Heart left ventricle (tissue), 16 donors: Measurements from ENCODE around the gene COX8A. TPM values are rescaled to one million over a fixed set of nuclear protein-coding genes. Genes with fewer than 3 reads are reported as not detected.

Experiments
- ATAC-seq, 4 donors: fragments of 200-7000 bp; cut with Tn5 transposase; one replicate each; pipeline ENCODE4 v1.9.1; 2020 to 2022; ENCODE audit warnings: moderate library complexity in 4 of 4, mild to moderate bottlenecking in 3 of 4, moderate number of reproducible peaks in 1 of 4
- DNase-seq, 5 donors: peaks; one replicate each; pipeline ENCODE4 v3.0.0-alpha.2; 2020
- H3K27ac ChIP-seq, 12 donors: fragments of 200-600 bp; sonication (generic) in 4 of 12; one replicate each; pipeline versions ENCODE4 v1.5.0 to v1.8.0; 2016 to 2022; ENCODE audit warnings: mild to moderate bottlenecking in 2 of 12
- H3K27me3 ChIP-seq, 9 donors: fragments of 200-600 bp; sonication (generic) in 2 of 9; one replicate each; pipeline versions ENCODE4 v1.5.1 to v1.8.0; 2016 to 2022; ENCODE audit warnings: mild to moderate bottlenecking in 3 of 9
- H3K36me3 ChIP-seq, 9 donors: fragments of 200-600 bp; sonication (generic) in 2 of 9; one replicate each; pipeline versions ENCODE4 v1.5.0 to v1.8.0; 2018 to 2022; ENCODE audit warnings: mild to moderate bottlenecking in 2 of 9
- H3K4me1 ChIP-seq, 12 donors: fragments of 200-600 bp; sonication (generic) in 4 of 12; one replicate each; pipeline versions ENCODE4 v1.5.0 to v1.8.0; 2016 to 2022; ENCODE audit warnings: mild to moderate bottlenecking in 3 of 12
- H3K4me3 ChIP-seq, 12 donors: fragments of 200-600 bp; sonication (generic) in 4 of 12; one replicate each; pipeline versions ENCODE4 v1.5.0 to v1.8.0; 2017 to 2022; ENCODE audit warnings: mild to moderate bottlenecking in 9 of 12, moderate library complexity in 4 of 12
- H3K9me3 ChIP-seq, 12 donors: fragments of 200-600 bp; sonication (generic) in 4 of 12; one replicate each; pipeline versions ENCODE4 v1.5.0 to v1.8.0; 2016 to 2022; ENCODE audit warnings: mild to moderate bottlenecking in 1 of 12
- POLR2A ChIP-seq, 2 donors: fragments of 450-650 bp; IDR thresholded peaks; one replicate each; pipeline ENCODE4 v1.6.1; 2017; ENCODE audit warnings: antibody characterized with exemption in 2 of 2, mild to moderate bottlenecking in 2 of 2, moderate library complexity in 2 of 2
- WGBS, 4 donors: extraction: QIAGEN DNeasy Blood & Tissue Kit in 2 of 4; methylation state at CpG; one replicate each; pipeline versions ENCODE4 v1.1.5 to v1.1.7; 2013 to 2018; 5-methylcytosine and 5-hydroxymethylcytosine counted together
- intact Hi-C, 10 donors: fragments of 100-400 bp; cut with DNase I; formaldehyde crosslinking; loops; one replicate each; pipeline versions ENCODE4 v1.11.1 to v1.14.2; 2022
- polyA plus RNA-seq, 2 donors: library from polyadenylated mRNA; stranded (reverse); fragments of 200-250 nt; gene quantifications; one replicate each; pipeline ENCODE4 v1.2.3, GENCODE V29; 2013
- total RNA-seq, 9 donors: library from RNA; depleted of rRNA in 2 of 9; stranded (reverse); fragments of >200 nt in 2 of 9; fragmentation: NEBNext Ultra II Directional in 3 of 9; extraction: Animal tissue kit (Norgen Biotek cat#: 25700) in 3 of 9; gene quantifications; one replicate each; pipeline versions ENCODE4 v1.1.0 to v1.2.4, GENCODE V29; 2016 to 2023
- TF ChIP-seq, protein P1 (sequence below), 12 donors: fragments of 200-600 bp; sonication (generic) in 4 of 12; IDR thresholded peaks; one replicate each; pipeline versions ENCODE4 v1.5.0 to v1.8.0; 2018 to 2022; ENCODE audit warnings: antibody characterized with exemption in 12 of 12, mild to moderate bottlenecking in 5 of 12
- donor health status: ischemic (EF 13 %, LVEDD 7.1; RV severe dilation, severe dysfunction).
- donor health status: healthy with polysubstance abuse.
- donor health status: DM: no; HTN: yes; CAD: no.
- donor health status: DM: no; HTN: no; CAD: no.
- donor health status: ischemic (EF 25% LVEDD 6.9; RV normal size, moderate dysfunction).
- donor health status: ischemic (EF 25% LVEDD 5.7; RV mildly dilated, moderate dysfunction).
- donor health status: healthy.
- donor health status: DM: yes; HTN: yes; CAD: no.
- donor health status: ischemic (EF 35%, LVEDD 5.7; RV mildly dilated, moderate dysfunction).
- donor health status: nonischemic (EF 11% LVEDD 7.7; RV severe dilation, severe dysfunction).
- donor health status: DM: yes; HTN: yes; CAD: no.
- donor health status: PGD.
- donor health status: ischemic (EF 29% LVEDD 5.4; RV normal size, mild dysfunction).
- donor health status: nonischemic (EF 23%, LVEDD 6.1; RV moderate dilation, normal function).

COX8A gene
- total and polyA plus RNA-seq, 11 donors = 673 to 2,448 (median 1,029) TPM

DNA sequence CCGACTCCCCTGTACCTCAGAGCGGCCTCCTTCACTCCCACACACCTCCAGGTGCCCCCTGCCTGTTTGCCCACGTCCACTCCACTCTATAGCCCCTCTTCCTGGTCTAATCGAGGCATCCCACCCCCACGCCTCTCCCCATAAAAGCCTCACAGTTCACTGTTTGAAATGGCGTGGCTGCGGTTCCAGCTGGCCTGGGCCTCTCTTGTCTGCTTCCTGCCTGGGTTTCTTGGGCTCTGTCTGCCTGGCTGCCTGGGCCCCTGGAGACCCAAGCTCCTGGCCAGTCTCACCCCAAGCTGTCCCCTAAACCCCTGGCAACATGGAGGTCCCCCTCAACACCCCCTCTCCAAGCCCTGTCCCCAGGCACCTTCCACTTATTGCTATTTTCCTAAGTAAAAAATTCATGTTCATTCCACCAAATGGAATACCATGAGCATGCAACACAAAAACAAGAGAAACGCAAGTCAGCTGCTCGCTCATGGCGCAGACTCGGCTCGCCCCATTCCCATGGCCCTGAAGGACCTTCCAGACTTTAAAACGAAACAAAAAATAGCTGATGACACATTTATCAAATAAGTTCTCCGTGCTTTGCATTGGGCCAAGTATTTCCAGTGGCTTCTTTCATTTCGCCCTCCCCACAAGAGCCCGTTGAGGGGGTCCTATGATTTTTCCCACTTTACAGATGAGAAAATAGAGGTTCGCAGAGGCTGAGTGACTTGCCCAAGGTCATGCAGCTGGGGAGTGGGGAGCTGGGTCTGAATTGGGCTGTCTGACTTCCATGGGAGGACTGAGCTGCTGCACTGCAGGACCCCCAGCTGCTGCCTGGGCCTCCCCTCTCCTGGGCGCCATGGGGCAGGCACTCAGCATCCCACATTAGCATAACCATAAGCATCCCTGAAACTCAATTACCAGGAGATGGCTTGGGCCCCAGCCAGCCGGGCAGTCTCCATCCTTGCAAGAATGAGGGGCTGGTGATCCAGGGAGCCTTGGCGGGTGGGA, 49.6 kb downstream of the COX8A start:
- Histone ChIP-seq H3K4me1 (peaks cover 0 to 32% (median 16%) of the 10 kb centered on the region in 12 donors), H3K36me3 (no peaks in the 10 kb centered on the region), H3K9me3 (no peaks in the 10 kb centered on the region), H3K27me3 (peaks cover 0 to 9% (median 0%) of the 10 kb centered on the region in 9 donors), H3K27ac (peak overlapping the region in 11 of 12 donors; percentile 0 to 67 (median 61)), H3K4me3 (no peak overlapping the region)
- DNase-seq = no peak
- 78 to 83% (median 79%) methylated on average over 19 to 20 of the region's 20 CpGs for WGBS, 4 donors
- intact Hi-C loops = loop anchor here in 1 of 10 donors (5.0 kb wide), 1 partner anchor 108 kb away; no protein-coding TSS in a partner anchor
- ATAC-seq = peak in 1 of 4 donors; percentile 7
- TF ChIP-seq, protein P1, sequence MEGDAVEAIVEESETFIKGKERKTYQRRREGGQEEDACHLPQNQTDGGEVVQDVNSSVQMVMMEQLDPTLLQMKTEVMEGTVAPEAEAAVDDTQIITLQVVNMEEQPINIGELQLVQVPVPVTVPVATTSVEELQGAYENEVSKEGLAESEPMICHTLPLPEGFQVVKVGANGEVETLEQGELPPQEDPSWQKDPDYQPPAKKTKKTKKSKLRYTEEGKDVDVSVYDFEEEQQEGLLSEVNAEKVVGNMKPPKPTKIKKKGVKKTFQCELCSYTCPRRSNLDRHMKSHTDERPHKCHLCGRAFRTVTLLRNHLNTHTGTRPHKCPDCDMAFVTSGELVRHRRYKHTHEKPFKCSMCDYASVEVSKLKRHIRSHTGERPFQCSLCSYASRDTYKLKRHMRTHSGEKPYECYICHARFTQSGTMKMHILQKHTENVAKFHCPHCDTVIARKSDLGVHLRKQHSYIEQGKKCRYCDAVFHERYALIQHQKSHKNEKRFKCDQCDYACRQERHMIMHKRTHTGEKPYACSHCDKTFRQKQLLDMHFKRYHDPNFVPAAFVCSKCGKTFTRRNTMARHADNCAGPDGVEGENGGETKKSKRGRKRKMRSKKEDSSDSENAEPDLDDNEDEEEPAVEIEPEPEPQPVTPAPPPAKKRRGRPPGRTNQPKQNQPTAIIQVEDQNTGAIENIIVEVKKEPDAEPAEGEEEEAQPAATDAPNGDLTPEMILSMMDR (IDR thresholded peaks at IDR 0.05) = no peak
- no peak for TF ChIP-seq POLR2A (IDR thresholded peaks at IDR 0.05)

DNA sequence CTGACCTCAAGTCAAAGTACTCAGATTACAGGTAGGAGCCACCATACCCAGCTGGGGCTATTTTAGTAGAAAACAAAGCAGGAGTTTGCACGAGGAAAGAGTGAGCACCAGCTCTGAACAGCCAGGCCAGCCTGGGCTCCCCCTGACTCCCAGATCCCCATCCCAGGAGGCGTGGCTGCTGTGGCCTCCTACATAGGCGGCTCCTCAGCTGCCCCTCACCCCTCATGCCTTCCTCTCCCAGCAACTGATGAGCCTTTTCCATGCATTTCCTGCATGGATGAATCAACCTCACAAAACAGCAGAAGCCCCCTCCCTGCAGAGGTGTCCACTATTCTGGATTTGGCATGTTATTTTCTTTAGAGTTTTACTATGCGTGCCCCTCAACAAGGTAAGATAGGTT, 50.8 kb downstream of the COX8A start:
- Histone ChIP-seq H3K9me3 (no peaks in the 10 kb centered on the region), H3K4me1 (peaks cover 0 to 24% (median 14%) of the 10 kb centered on the region in 12 donors), H3K36me3 (no peaks in the 10 kb centered on the region), H3K4me3 (no peak overlapping the region), H3K27me3 (peaks cover 0 to 13% (median 0%) of the 10 kb centered on the region in 9 donors), H3K27ac (no peak overlapping the region)
- TF ChIP-seq POLR2A (IDR thresholded peaks at IDR 0.05) = no peak
- TF ChIP-seq, protein P1 (IDR thresholded peaks at IDR 0.05) = no peak
- ATAC-seq (no peak), DNase-seq (no peak)
- 86 to 94% (median 91%) methylated on average over 4 of the region's 4 CpGs for WGBS, 4 donors
- intact Hi-C loops = no loop called here

Other genes starting within 250 kb of the COX8A start
- gene ZFTA, start 205.8 kb upstream of the COX8A start, total RNA-seq = 10 to 100 TPM in 5 of 9 donors, 1 to 10 TPM in 4; 8.1 to 17.9 (median 10.6) TPM
- 1 to 10 TPM; 4.6 to 6.3 TPM for gene ZFTA, start 205.8 kb upstream of the COX8A start, polyA plus RNA-seq
- gene SPINDOC, start 161.2 kb upstream of the COX8A start, total RNA-seq = 10 to 100 TPM in 6 of 9 donors, 1 to 10 TPM in 3; 7.8 to 11.8 (median 10.6) TPM
- 10 to 100 TPM; 11.6 to 12.0 TPM for gene SPINDOC, start 161.2 kb upstream of the COX8A start, polyA plus RNA-seq
- 10 to 100 TPM; 26.7 to 53.5 (median 40.8) TPM for gene MARK2, start 135.5 kb upstream of the COX8A start, total RNA-seq
- gene MARK2, start 135.5 kb upstream of the COX8A start, polyA plus RNA-seq = 10 to 100 TPM; 17.0 to 34.3 TPM
- gene RCOR2, start 57.5 kb upstream of the COX8A start, total RNA-seq = 1 to 10 TPM; 1.9 to 5.7 (median 4.2) TPM
- 1 to 10 TPM; 3.8 to 4.8 TPM for gene RCOR2, start 57.5 kb upstream of the COX8A start, polyA plus RNA-seq
- gene NAA40, start 35.6 kb upstream of the COX8A start, total RNA-seq = 10 to 100 TPM in 8 of 9 donors, 1 to 10 TPM in 1; 9.7 to 26.1 (median 18.8) TPM
- 10 to 100 TPM; 19.6 to 19.9 TPM for gene NAA40, start 35.6 kb upstream of the COX8A start, polyA plus RNA-seq
- gene OTUB1, start 11.8 kb downstream of the COX8A start, total RNA-seq = 10 to 100 TPM; 47.4 to 73.1 (median 54.5) TPM
- 10 to 100 TPM; 46.7 to 83.1 TPM for gene OTUB1, start 11.8 kb downstream of the COX8A start, polyA plus RNA-seq
- gene FLRT1, start 61.3 kb downstream of the COX8A start, total RNA-seq = 1 to 10 TPM in 1 of 9 donors, under 1 TPM in 8; 0.20 to 1.4 (median 0.37) TPM
- under 1 TPM; 0.22 to 0.46 TPM for gene FLRT1, start 61.3 kb downstream of the COX8A start, polyA plus RNA-seq
- 100 to 1,000 TPM in 6 of 9 donors, 10 to 100 TPM in 3; 61.3 to 166 (median 116) TPM for gene MACROD1, start 191.5 kb downstream of the COX8A start, total RNA-seq
- 100 to 1,000 TPM in 1 of 2 donors, 10 to 100 TPM in 1; 48.9 to 287 TPM for gene MACROD1, start 191.5 kb downstream of the COX8A start, polyA plus RNA-seq
- 100 to 1,000 TPM in 2 of 9 donors, 10 to 100 TPM in 7; 74.9 to 143 (median 88.8) TPM for gene STIP1, start 211.6 kb downstream of the COX8A start, total RNA-seq
- 100 to 1,000 TPM in 1 of 2 donors, 10 to 100 TPM in 1; 68.8 to 175 TPM for gene STIP1, start 211.6 kb downstream of the COX8A start, polyA plus RNA-seq
- gene FERMT3, start 232.1 kb downstream of the COX8A start, total RNA-seq = 10 to 100 TPM in 2 of 9 donors, 1 to 10 TPM in 7; 3.4 to 71.5 (median 5.7) TPM
- gene FERMT3, start 232.1 kb downstream of the COX8A start, polyA plus RNA-seq = 1 to 10 TPM; 2.8 to 7.9 TPM